ENCODE results near the gene SLC6A19. TPM values are rescaled to one million over a fixed set of nuclear protein-coding genes. Genes with fewer than 3 reads are reported as not detected.

SLC6A19 gene
- total and polyA plus RNA-seq, 10 of the 15 experiments (the other 5 are each of a cell fraction or from before 2014, with no cell fraction given), result 0.01 to 0.03 TPM; not detected in 8

GRCh38 chr5:1232780-1233179 lies 31.4 kb downstream of the SLC6A19 start (continued):
- no peak for TF ChIP-seq ZNF592 (IDR thresholded peaks at IDR 0.05)
- no peak for TF ChIP-seq ZSCAN29 (IDR thresholded peaks at IDR 0.05)

- ChIA-PET CTCF (no interaction called here), POLR2A (no interaction called here), SMC1A (ENCODE audit: uncharacterized antibody, unreplicated experiment) (no interaction called here), RAD21 (ENCODE audit: unreplicated experiment) (no interaction called here)
- H3K79me2 ChIP-seq (ENCODE audit: control insufficient read depth, insufficient read depth, low read length), result no peaks in the 10 kb centered on the region
- no peaks in the 10 kb centered on the region; a peak in 3 of 4 replicates for H3K27me3 ChIP-seq (replicated peaks in 1 of 2; ENCODE audit: control insufficient read depth in 2 of 2, insufficient read depth in 2 of 2, low read length in 1 of 2)
- DNase-seq (ENCODE audit: low read depth, low spot score) (no peak), FAIRE-seq (no peak), ATAC-seq (no peak)
- BruUV-seq (replicated peaks), result no TSS peak
- in situ Hi-C loops (cut with MboI) (no loop called here), intact Hi-C loops (cut with micrococcal nuclease; ENCODE audit: unreplicated experiment) (no loop called here)
- no peak overlapping the region for H3K9ac ChIP-seq (ENCODE audit: control insufficient read depth, insufficient read depth, low read length)
- no peak overlapping the region for H3K4me3 ChIP-seq
- no peak overlapping the region for H3K27ac ChIP-seq (ENCODE audit: control insufficient read depth, insufficient read depth)
- H4K20me1 ChIP-seq (ENCODE audit: control insufficient read depth, insufficient read depth), result no peaks in the 10 kb centered on the region
- H3K4me2 ChIP-seq (ENCODE audit: control insufficient read depth, insufficient read depth), result no peak overlapping the region
- H3K4me1 ChIP-seq (ENCODE audit: control insufficient read depth, insufficient read depth, low read length), result no peaks in the 10 kb centered on the region
- no peak for TF ChIP-seq KDM1A (IDR thresholded peaks at IDR 0.05; ENCODE audit: borderline replicate concordance)
- no peak for TF ChIP-seq TBL1XR1 (IDR thresholded peaks at IDR 0.05; ENCODE audit: low read depth, low read length)
- TF ChIP-seq SP1 (IDR thresholded peaks at IDR 0.05; ENCODE audit: low read depth, low read length), result no peak
- TF ChIP-seq ZZZ3 (IDR thresholded peaks at IDR 0.05; ENCODE audit: control insufficient read depth, insufficient read length, low read depth), result no peak
- TF ChIP-seq EP300 (IDR thresholded peaks at IDR 0.05; ENCODE audit: borderline replicate concordance in 1 of 2, control insufficient read depth in 1 of 2, low read depth in 2 of 2, low read length in 2 of 2), result no peak
- peaks cover 2% of the 10 kb centered on the region; the same call in 2 of the 3 replicates for H3K9me3 ChIP-seq (replicated peaks; ENCODE audit: control insufficient read depth, insufficient read depth, low read length)
- WGBS (ENCODE audit: insufficient coverage, insufficient replicate concordance, low lambda C conversion rate, missing lambda C conversion rate), result 49% methylated on average over 8 of the region's 8 CpGs
- no peak overlapping the region for H2AFZ ChIP-seq (ENCODE audit: control insufficient read depth, low read depth, low read length)
- no peaks in the 10 kb centered on the region for H3K36me3 ChIP-seq (ENCODE audit: control insufficient read depth in 2 of 2, insufficient read depth in 2 of 2, low read length in 1 of 2)
Observed at GRCh38 chr5:1235379-1235778, 34.0 kb downstream of the SLC6A19 start.

Measured in GM12878 (cell line).